Hippocampal formation (tissue), 2 donors: Measurements from ENCODE around the gene RIMS3.
"Not testable (repeated sequence)": the region's sequence is repeated elsewhere in the genome, so short reads cannot be mapped to it uniquely, and the experiment has no call there.

ENCODE experiments used
- DNase-seq, 2 donors: peaks; one replicate each; lab custom pipeline; 2025; lab: John Stamatoyannopoulos, UW

The RIMS3 gene

GRCh38 chr1:40593449-40594186, 71.9 kb downstream of the RIMS3 start:
- no peak for DNase-seq

DNA sequence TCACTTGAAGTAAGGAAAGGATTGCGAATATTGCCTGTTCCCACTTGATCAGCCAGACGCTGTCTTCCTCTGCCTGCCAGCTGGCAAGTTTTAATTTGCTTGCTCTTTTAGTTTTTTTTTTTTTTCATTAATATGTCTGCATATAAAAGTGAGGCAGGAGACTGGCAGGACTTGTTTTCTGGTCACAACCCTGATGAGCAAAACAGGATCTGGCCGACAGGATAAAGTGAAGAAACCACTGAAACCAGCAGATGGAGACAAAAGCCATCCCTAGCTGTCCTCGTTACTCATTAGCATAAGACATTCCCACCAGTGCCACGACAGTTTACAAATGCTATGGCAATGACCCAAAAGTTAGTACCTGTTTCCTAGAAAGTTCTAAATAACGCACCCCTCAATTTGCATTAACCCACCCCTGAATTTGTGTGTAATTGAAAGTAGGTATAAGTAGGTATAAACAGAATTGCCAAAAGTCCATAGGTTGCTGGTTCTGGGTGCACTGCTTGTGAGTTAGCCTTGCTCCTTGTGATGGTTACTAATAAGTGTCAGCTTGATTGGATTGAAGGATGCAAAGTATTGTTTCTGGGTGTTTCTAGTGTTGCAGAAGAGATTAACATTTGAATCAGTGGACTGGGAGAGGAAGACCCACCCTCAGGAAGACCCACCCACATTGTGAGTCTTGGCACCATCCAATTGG, 73.2 kb downstream of the RIMS3 start:
- DNase-seq, result peak in 1 of 2 donors; percentile 57

- DNase-seq, result no peak
These were observed 76.9 kb downstream of the RIMS3 start for GRCh38 chr1:40588586-40588985.

DNA sequence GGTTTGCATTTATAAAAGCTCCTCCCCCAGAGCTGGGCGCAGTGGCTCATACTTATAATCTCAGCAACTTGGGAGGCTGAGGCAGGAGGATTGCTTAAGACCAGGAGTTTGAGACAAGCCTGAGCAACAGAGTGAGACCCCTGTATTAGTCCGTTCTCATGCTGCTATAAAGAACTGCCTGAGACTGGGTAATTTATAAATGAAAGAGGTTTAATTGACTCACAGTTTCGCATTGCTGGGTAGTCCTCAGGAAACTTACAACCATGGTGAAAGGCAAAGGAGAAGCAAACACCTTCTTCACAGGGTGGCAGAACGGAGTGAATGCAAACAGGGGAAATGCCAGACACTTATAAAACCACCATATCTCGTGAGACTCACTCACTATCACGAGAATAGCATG, 81.5 kb downstream of the RIMS3 start:
- no peak for DNase-seq

DNA sequence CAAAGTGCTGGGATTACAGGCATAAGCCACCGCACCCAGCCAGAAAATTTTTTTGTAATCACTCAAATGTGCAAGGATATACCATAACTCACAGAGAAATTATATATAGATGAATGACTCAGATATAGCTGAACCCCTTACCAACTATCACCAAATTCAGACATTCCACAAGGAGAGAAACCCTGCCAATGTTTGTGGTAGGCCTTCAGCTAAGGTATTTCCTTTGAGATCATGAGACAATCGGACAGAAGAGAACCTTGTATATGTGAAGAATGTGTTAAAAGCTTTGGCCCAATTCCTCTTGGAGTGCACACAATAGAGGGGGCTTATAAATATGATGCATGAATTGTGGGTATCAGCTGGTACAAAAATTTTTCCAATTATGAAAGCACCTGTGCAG, 83.4 kb downstream of the RIMS3 start:
- DNase-seq, result no peak

- DNase-seq, result no peak
These were observed 90.1 kb downstream of the RIMS3 start for GRCh38 chr1:40575336-40575735.

DNA sequence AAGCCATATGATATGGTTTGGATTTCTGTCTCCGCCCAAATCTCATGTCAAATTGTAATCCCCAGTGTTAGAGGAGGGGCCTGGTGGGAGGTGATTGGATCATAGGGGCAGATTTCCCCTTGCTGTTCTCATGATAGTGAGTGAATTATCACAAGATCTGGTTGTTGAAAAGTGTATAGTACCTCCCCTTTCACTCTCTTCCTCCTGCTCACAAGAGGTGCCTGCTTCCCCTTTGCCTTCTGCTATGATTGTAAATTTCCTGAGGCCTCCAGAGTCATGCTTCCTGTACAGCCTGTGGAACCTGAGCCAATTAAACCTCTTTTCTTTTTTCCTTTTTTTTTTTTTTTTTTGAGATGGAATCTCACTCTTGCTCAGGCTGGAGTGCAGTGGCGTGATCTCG, 90.7 kb downstream of the RIMS3 start:
- DNase-seq, result not testable (repeated sequence)
